22Rv1 (cell line): ENCODE results near the gene SMURF2.

Experiments
- ZFX ChIP-seq: fragments of 450-650 bp; IDR thresholded peaks from 2 replicates; pipeline ENCODE4 v1.6.1; 2017; ENCODE audit warnings: antibody characterized with exemption, borderline replicate concordance
- TF ChIP-seq, protein P1 (sequence below): fragments of 450-650 bp; IDR thresholded peaks from 2 replicates; pipeline ENCODE4 v1.5.1; 2017; ENCODE audit warnings: mild to moderate bottlenecking

DNA sequence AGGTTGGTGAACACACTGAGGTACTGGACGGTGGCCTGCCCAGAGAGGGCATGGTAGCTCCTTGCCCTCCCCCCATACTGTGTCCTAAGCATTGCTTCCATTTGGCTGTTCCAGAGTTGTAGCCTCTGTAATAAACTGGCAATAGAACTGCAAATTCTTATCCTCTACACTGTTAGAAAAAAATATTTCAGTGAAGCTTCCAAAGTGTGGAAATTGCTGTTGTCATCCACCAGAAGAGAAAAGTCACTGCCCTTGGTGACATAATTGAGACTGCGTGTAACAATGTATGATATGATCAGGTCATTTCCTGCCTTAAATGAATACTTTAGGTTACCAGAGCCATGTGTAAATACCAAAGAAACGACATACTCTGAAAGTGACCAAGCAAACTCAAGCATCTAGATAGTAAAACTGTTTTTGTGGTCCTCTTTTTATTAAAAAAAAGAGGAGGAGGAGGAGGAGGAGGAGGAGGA lies 89.4 kb downstream of the SMURF2 start:
- TF ChIP-seq, protein P1, sequence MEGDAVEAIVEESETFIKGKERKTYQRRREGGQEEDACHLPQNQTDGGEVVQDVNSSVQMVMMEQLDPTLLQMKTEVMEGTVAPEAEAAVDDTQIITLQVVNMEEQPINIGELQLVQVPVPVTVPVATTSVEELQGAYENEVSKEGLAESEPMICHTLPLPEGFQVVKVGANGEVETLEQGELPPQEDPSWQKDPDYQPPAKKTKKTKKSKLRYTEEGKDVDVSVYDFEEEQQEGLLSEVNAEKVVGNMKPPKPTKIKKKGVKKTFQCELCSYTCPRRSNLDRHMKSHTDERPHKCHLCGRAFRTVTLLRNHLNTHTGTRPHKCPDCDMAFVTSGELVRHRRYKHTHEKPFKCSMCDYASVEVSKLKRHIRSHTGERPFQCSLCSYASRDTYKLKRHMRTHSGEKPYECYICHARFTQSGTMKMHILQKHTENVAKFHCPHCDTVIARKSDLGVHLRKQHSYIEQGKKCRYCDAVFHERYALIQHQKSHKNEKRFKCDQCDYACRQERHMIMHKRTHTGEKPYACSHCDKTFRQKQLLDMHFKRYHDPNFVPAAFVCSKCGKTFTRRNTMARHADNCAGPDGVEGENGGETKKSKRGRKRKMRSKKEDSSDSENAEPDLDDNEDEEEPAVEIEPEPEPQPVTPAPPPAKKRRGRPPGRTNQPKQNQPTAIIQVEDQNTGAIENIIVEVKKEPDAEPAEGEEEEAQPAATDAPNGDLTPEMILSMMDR = no peak
- TF ChIP-seq ZFX = no peak
